HG02571 (cell line): Measurements from ENCODE around the gene TMEM154.
A peak's percentile ranks its signal among the peaks of the same experiment; 100 is the strongest.
"Not testable (repeated sequence)": the region's sequence is repeated elsewhere in the genome, so short reads cannot be mapped to it uniquely, and the experiment has no call there.

Experiments
- ATAC-seq: cut with Tn5 transposase; IDR thresholded peaks from one replicate; pipeline ENCODE4 v1.9.1; 2021; ENCODE audit warnings: mild to moderate bottlenecking, moderate library complexity; ENCODE audit not compliant: unreplicated experiment

The TMEM154 gene

GRCh38 chr4:152668338-152668964, 11.3 kb downstream of the TMEM154 start:
- ATAC-seq, result no peak

- ATAC-seq, result no peak
Measured at GRCh38 chr4:152667781-152668180, 12.0 kb downstream of the TMEM154 start.

- ATAC-seq, result no peak
Measured at GRCh38 chr4:152666946-152667345, 12.9 kb downstream of the TMEM154 start.

- no peak for ATAC-seq
Measured at GRCh38 chr4:152665691-152666395, 14.0 kb downstream of the TMEM154 start.

GRCh38 chr4:152664067-152664378, 15.8 kb downstream of the TMEM154 start:
- ATAC-seq, result not testable (repeated sequence)

GRCh38 chr4:152663203-152664066, 16.4 kb downstream of the TMEM154 start:
- no peak for ATAC-seq

GRCh38 chr4:152661649-152662048, 18.1 kb downstream of the TMEM154 start:
- ATAC-seq, result no peak

- ATAC-seq, result no peak
Measured at GRCh38 chr4:152660526-152660925, 19.3 kb downstream of the TMEM154 start.

GRCh38 chr4:152659806-152660205, 20.0 kb downstream of the TMEM154 start:
- ATAC-seq, result no peak

- no peak for ATAC-seq
Measured at GRCh38 chr4:152657657-152658056, 22.1 kb downstream of the TMEM154 start.

GRCh38 chr4:152655272-152656129, 24.3 kb downstream of the TMEM154 start:
- no peak for ATAC-seq

GRCh38 chr4:152652102-152652501, 27.7 kb downstream of the TMEM154 start:
- ATAC-seq, result no peak

GRCh38 chr4:152651473-152652060, 28.2 kb downstream of the TMEM154 start:
- no peak for ATAC-seq

GRCh38 chr4:152646221-152646620, 33.6 kb downstream of the TMEM154 start:
- no peak for ATAC-seq

GRCh38 chr4:152644130-152644529, 35.7 kb downstream of the TMEM154 start:
- no peak for ATAC-seq

- ATAC-seq, result peak; percentile 79
Measured at GRCh38 chr4:152643153-152644035, 36.4 kb downstream of the TMEM154 start.

- no peak for ATAC-seq
Measured at GRCh38 chr4:152640058-152640921, 39.5 kb downstream of the TMEM154 start.

- no peak for ATAC-seq
Measured at GRCh38 chr4:152635851-152636250, 43.9 kb downstream of the TMEM154 start.
